ENCODE results near the gene PRKX.

Gene PRKX

GRCh38 chrX:3713225-3713936, at the start of gene PRKX:
Gene PRKX (minus strand): TSS chrX:3713649. CDS start chrX:3713253, 396 bp downstream.
- Histone ChIP-seq H2AFZ (peak within 1 kb of the TSS; percentile 77), H3K27ac (no peak within 1 kb of the TSS)

GRCh38 chrX:3763111-3763510, 49.7 kb upstream of the PRKX start:
- Histone ChIP-seq H3K9me3 (ENCODE audit: control insufficient read depth, low read length) (no peaks in the 10 kb centered on the region), H3K27ac (no peak overlapping the region), H3K4me1 (no peaks in the 10 kb centered on the region), H3K4me2 (ENCODE audit: low read length) (no peak overlapping the region), H3K9ac (no peak overlapping the region), H3K27me3 (ENCODE audit: control insufficient read depth, insufficient read depth, low read length) (no peaks in the 10 kb centered on the region), H2AFZ (no peak overlapping the region), H3K36me3 (ENCODE audit: control insufficient read depth, insufficient read depth, low read length) (no peaks in the 10 kb centered on the region), H3K4me3 (ENCODE audit: low read depth, low read length) (no peak overlapping the region), H3K79me2 (no peaks in the 10 kb centered on the region)
- TF ChIP-seq CTCF (IDR thresholded peaks at IDR 0.05): no peak

More at GRCh38 chrX:3713225-3713936, at the start of gene PRKX:
- H3K36me3 ChIP-seq (ENCODE audit: control insufficient read depth, insufficient read depth, low read length): no peaks in the 10 kb centered on the region
- no peak within 1 kb of the TSS for H3K9ac ChIP-seq
- peak within 1 kb of the TSS; percentile 39 for H3K4me3 ChIP-seq (ENCODE audit: low read depth, low read length)
- no peak for TF ChIP-seq CTCF (IDR thresholded peaks at IDR 0.05)
- no peaks in the 10 kb centered on the region for H3K79me2 ChIP-seq
- peak within 1 kb of the TSS; percentile 68 for H3K4me2 ChIP-seq (ENCODE audit: low read length)
- no peaks in the 10 kb centered on the region for H3K9me3 ChIP-seq (ENCODE audit: control insufficient read depth, low read length)
- no peaks in the 10 kb centered on the region for H3K4me1 ChIP-seq
- H3K27me3 ChIP-seq (ENCODE audit: control insufficient read depth, insufficient read depth, low read length): no peaks in the 10 kb centered on the region

- Histone ChIP-seq H3K4me3 (ENCODE audit: low read depth, low read length) (no peak overlapping the region), H3K27ac (no peak overlapping the region), H3K27me3 (ENCODE audit: control insufficient read depth, insufficient read depth, low read length) (no peaks in the 10 kb centered on the region), H3K9ac (no peak overlapping the region), H2AFZ (no peak overlapping the region), H3K9me3 (ENCODE audit: control insufficient read depth, low read length) (no peaks in the 10 kb centered on the region), H3K4me2 (ENCODE audit: low read length) (no peak overlapping the region), H3K4me1 (no peaks in the 10 kb centered on the region), H3K79me2 (no peaks in the 10 kb centered on the region), H3K36me3 (ENCODE audit: control insufficient read depth, insufficient read depth, low read length) (no peaks in the 10 kb centered on the region)
- TF ChIP-seq CTCF (IDR thresholded peaks at IDR 0.05): no peak
Measured at GRCh38 chrX:3757510-3758025, 44.1 kb upstream of the PRKX start.

- TF ChIP-seq CTCF (IDR thresholded peaks at IDR 0.05): no peak
- H3K27ac ChIP-seq: no peak overlapping the region
- H3K4me2 ChIP-seq (ENCODE audit: low read length): no peak overlapping the region
- H3K4me3 ChIP-seq (ENCODE audit: low read depth, low read length): no peak overlapping the region
- no peak overlapping the region for H3K9ac ChIP-seq
- no peaks in the 10 kb centered on the region for H3K9me3 ChIP-seq (ENCODE audit: control insufficient read depth, low read length)
- no peaks in the 10 kb centered on the region for H3K36me3 ChIP-seq (ENCODE audit: control insufficient read depth, insufficient read depth, low read length)
- no peaks in the 10 kb centered on the region for H3K4me1 ChIP-seq
- no peak overlapping the region for H2AFZ ChIP-seq
- H3K27me3 ChIP-seq (ENCODE audit: control insufficient read depth, insufficient read depth, low read length): no peaks in the 10 kb centered on the region
- no peaks in the 10 kb centered on the region for H3K79me2 ChIP-seq
Measured at GRCh38 chrX:3748052-3748559, 34.7 kb upstream of the PRKX start.
